GM19239 (cell line): Measurements from ENCODE around the gene MYO3B.

Experiments
- DNase-seq: peaks from one replicate; pipeline ENCODE4 v3.0.0; 2011; ENCODE audit warnings: low spot score; ENCODE audit not compliant: insufficient read length
- FAIRE-seq: peaks from 2 replicates; lab custom pipeline; 2011; peaks lifted over from hg19 to GRCh38; lab: Jason Lieb, UNC

Gene MYO3B

DNA sequence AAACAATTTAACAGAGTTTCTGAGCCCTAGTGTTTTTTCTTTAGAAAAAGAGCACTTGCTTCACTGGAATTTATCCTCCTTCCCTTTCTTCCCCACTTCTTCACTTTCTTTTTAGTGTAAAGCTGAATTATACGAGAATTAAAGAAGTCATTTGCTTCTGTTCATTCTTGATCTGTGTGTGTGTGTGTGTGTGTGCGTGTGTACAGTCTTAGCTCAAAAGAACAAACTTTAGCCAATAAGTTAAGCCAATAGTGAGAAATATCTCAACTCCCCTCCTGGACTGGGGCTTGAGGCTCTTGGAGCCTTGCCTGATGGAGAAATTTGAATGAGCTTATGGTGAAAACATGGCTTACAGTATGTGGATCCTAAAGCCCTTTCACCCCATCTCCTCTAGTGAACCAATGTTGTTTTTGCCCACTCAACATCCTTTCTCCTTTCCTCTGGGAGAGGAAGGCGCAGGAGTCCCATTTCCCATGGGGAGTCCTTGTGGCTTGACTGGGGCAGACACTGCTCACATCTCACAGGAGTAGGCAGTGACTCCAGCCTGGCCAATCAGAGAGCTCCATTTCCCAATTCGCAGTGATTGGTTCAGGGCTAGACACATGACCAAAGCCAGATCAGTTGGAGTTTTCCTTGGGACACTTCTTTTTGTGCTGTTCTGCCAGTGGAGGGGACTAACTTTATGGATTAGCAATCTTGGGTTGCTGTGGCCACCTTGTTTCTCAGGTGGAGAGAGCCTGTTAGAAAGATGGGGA is 16.3 kb upstream of the MYO3B start:
- DNase-seq = no peak
- peak; percentile 77 for FAIRE-seq

- no peak for FAIRE-seq
- DNase-seq = no peak
Observed at GRCh38 chr2:170162271-170162632, 15.7 kb upstream of the MYO3B start.

DNA sequence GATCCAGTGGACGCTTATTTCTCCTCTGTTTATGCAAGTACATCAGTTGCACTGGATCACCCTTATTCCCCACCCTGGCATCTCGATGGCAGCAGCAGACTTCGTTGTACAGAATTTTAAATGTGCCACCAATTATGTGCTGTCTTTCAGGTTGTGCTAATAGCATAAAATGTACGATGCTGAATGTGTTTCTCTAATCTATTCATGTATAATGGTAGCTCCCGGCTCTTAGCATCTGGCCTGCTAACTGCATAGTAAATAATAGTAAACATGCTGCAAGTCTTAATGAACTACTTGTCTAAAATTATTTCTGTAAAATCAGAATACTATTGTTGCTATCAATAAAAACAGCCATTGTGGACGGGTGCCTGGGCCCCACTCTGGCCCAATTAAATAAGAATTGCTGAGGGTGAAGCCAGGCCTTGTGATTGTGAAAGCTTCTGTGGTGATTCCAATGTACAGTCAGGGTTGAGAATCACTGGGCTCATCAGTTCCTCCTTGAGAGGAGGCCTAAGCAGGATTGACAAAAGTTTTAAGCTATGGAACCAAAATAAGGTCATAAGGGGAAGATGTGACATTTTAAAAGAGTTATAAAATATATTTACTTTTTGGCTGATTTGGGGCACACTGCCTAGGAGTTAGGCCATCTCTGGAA is 14.4 kb upstream of the MYO3B start:
- no peak for FAIRE-seq
- no peak for DNase-seq

DNA sequence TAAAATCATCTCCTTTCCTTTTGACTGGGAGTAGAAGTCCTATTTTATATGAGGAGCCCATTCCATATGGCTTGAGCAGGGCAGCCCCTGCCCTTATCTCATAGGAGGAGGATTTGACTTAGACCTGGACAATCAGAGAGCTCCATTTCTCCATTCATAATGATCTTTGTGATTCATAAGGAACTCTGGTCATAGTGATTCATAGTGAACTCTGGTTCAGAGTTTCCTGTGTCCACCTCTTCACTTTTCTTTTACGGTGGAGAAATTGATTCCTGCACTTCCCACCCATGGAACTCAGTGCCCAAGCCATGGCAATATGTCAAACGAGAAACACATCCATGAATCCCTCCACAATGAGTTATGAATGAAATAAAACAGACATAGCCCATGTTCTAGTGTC is 12.8 kb upstream of the MYO3B start:
- FAIRE-seq (peak; percentile 8), DNase-seq (no peak)

- no peak for DNase-seq
- FAIRE-seq = no peak
Observed at GRCh38 chr2:170166735-170167134, 11.2 kb upstream of the MYO3B start.

GRCh38 chr2:170170281-170171040 is 7.5 kb upstream of the MYO3B start:
- FAIRE-seq = peak; percentile 45

GRCh38 chr2:170176212-170176611 is 1.7 kb upstream of the MYO3B start:
- FAIRE-seq (no peak), DNase-seq (no peak)

More at GRCh38 chr2:170170281-170171040, 7.5 kb upstream of the MYO3B start:
- DNase-seq = no peak

GRCh38 chr2:170180031-170180566 is 2.2 kb downstream of the MYO3B start:
- peak; percentile 98 for FAIRE-seq
- no peak for DNase-seq

- DNase-seq (no peak), FAIRE-seq (no peak)
Observed at GRCh38 chr2:170181602-170182001, 3.7 kb downstream of the MYO3B start.

DNA sequence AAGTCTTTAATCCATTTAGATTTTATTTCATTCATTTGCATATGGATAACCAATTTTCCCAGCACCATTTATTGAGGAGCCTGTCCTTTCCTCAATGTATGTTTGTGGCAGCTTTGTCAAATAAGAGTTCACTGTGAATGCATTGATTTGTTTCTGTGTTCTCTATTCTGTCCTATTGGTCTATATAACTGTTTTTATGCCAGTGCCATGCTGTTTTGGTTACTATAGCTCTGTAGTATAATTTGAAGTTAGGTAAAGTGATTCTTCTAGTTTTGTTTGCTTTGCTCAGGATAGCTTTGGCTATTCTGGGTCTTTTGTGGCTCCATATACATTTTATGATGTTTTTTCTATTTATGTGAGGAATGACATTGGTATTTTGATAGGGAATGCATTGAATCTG is 7.4 kb downstream of the MYO3B start:
- DNase-seq (no peak), FAIRE-seq (peak; percentile 54)

DNA sequence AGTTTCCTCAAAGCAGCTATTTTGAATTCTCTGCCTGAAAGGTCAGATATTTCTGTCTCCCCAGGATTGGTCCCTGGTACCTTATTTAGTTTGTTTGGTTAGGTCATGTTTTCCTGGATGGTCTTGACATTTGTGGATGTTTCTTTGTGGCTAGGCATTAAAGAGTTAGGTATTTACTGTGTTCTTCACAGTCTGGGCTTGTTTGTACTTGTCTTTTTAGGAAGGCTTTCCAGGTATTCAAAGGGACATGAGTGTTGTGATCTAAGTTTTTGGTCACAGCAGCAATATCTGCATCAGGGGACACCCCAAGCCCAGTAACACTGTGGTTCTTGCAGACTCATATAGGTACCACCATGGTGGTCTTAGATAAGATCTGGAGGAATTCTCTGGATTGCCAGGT is 11.8 kb downstream of the MYO3B start:
- no peak for FAIRE-seq

DNA sequence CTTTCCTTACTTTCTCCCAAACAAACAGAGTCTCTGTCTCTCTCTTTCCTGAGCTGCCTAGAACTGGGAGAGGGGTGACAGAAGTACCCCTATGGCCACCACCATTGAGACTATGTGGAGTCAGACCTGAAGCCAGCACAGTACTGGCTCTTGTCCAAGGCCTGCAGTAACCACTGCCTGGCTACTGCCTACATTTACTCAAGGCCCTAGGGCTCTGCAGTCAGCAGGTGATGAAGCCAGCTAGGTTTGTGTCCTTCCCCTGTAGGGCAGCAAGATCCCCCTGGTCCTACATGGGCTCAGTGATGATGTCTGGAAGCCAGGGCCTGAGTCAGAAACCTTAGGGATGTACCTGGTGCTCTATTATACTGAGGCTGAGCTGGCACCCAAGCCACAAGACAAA is 12.2 kb downstream of the MYO3B start:
- FAIRE-seq (no peak), DNase-seq (no peak)

More for the DNA sequence above, 11.8 kb downstream of the MYO3B start:
- no peak for DNase-seq

DNA sequence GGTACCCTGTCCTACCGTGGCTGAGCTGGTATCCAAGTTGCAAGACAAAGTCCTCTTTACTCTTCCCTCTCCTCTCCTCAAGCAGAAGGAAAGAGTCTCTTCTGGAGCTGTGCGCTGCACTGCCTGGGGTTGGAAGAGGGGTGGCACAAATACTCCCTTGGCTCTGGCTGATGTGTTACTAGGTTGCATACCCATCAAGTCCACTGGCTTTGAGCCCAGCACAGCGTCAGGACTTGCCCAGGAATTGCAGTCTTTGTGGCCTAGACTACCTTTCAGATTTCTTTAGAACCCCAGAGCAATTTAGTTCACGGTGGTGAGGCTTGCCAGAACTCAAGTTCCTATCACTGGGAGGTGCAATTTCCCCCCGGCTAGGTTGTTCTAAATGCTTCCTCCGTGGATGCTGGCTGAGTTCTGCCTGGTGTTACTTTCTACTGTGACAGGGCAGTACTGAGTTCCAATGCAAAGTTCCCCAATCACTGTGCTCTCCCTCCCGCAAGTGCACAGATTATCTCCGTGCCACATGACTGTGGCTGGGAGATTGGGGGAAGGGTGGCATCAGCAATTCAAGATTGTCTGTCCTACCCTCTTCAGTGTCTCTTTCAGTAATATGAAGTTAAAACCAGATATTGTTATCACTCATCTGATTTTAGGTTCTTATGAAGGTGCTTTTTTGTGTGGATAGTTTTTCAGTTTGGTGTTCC is 13.4 kb downstream of the MYO3B start:
- no peak for FAIRE-seq
- DNase-seq = no peak

GRCh38 chr2:170196963-170197362 is 19.0 kb downstream of the MYO3B start:
- no peak for DNase-seq
- no peak for FAIRE-seq

- DNase-seq (no peak), FAIRE-seq (no peak)
Observed at GRCh38 chr2:170201275-170201674, 23.3 kb downstream of the MYO3B start.

DNA sequence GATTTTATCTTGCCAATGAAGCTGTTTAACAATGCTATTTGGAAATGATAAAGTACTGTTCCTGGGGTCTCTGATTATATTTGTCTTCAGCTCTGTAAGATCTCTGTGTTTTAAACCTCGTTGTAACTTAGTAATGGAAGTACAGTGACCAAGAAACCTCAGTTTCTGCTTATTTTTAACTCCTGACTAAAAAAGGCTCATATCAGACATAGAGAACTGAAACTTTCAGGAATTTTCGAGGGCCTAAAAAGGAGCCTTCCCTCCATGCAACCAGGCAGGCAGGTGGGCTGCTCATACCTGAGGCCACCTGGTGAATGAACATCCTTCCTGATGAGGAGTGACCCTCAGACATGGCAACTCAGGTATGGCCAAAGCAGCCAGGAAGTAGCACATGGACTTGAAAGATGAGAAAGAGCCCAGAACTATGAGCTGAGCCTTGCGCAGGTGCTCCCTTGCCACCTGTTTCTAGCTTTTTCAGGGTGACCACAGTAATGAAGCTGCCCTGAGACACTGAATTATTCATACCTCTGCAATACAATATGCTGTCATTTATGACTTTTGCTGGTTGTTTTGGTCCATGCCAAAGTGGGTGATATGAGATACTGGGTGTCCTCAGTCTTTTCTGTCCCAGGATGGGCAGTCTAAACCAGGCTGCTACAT is 23.9 kb downstream of the MYO3B start:
- FAIRE-seq (peak; percentile 37), DNase-seq (no peak)

DNA sequence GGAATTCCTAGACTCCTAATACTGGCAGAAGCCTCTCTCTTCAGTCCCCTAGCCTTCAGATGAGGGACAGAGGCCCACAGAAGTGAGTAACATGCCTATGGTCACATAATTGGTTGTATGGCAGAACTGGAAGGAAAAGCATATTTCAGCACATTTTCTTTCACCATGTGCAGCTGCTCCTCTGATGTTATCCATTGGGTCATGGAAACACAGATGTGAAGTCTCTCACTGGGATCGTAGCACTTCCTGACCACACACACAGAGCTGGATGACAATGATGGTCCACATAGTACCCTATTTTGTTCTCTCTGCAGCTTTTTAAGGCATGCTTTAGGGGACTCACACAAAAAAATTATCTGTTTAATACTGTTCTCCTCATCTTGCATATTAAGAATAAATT is 24.5 kb downstream of the MYO3B start:
- FAIRE-seq = peak; percentile 21
- no peak for DNase-seq

GRCh38 chr2:170204298-170204951 is 26.5 kb downstream of the MYO3B start:
- DNase-seq (no peak), FAIRE-seq (no peak)

DNA sequence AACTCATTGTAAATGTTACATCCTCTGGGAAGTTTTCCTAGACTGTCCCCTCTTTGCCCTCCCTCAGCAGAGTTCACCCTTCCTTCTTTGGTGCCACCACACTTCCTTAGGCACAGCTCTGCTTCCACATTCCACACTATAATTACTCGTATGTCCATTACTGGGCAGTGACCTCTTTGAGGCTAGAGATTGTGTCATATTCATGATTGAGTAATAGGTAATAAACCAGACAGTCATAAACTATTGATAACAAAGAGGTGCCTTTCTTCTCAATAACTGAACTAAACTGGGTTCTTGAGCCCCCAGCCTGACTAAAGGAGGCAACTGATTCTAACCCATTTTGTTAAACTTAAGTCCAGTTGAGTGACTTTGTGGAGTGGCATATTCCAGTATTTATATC is 28.3 kb downstream of the MYO3B start:
- DNase-seq (no peak), FAIRE-seq (no peak)
